Measurements from ENCODE around the gene EMP2.

Gene EMP2

GRCh38 chr16:10480151-10480550 is 100.2 kb downstream of the EMP2 start:
- ATAC-seq (ENCODE audit: low read depth): no peak
- H3K36me3 ChIP-seq (ENCODE audit: low read depth): no peaks in the 10 kb centered on the region

More at GRCh38 chr16:10480151-10480550, 100.2 kb downstream of the EMP2 start:
- Histone ChIP-seq H3K4me1 (ENCODE audit: insufficient read depth, poor library complexity, severe bottlenecking) (no peaks in the 10 kb centered on the region), H3K4me3 (ENCODE audit: severe bottlenecking) (no peak overlapping the region), H3K27ac (ENCODE audit: poor library complexity, severe bottlenecking) (no peak overlapping the region), H3K9me3 (ENCODE audit: severe bottlenecking) (no peaks in the 10 kb centered on the region), H3K27me3 (ENCODE audit: insufficient read depth, poor library complexity, severe bottlenecking) (no peaks in the 10 kb centered on the region)
- no peak for TF ChIP-seq CTCF (IDR thresholded peaks at IDR 0.05; ENCODE audit: poor library complexity, severe bottlenecking)
- DNase-seq (ENCODE audit: low spot score): no peak
